IMR-90 (cell line): Measurements from ENCODE around the gene PRKAR1B. TPM values are rescaled to one million over a fixed set of nuclear protein-coding genes. Genes with fewer than 3 reads are reported as not detected.

ENCODE experiments used
- BHLHE40 ChIP-seq: fragments of 150-350 bp; IDR thresholded peaks from 2 replicates; pipeline ENCODE4 v1.6.1; 2016; ENCODE audit warnings: mild to moderate bottlenecking, low read depth, low read length
- CEBPB ChIP-seq: IDR thresholded peaks from 2 replicates; pipeline ENCODE4 v1.6.1; 2012; ENCODE audit warnings: low read depth, low read length, improper control_type of control experiment
- ELK1 ChIP-seq: fragments of 150-350 bp; IDR thresholded peaks from 2 replicates; pipeline ENCODE4 v1.6.1; 2016; ENCODE audit warnings: low read depth, mild to moderate bottlenecking, low read length, moderate library complexity, borderline replicate concordance
- FOS ChIP-seq: fragments of 150-350 bp; IDR thresholded peaks from 2 replicates; pipeline ENCODE4 v1.6.1; 2016; ENCODE audit warnings: low read depth, low read length
- USF2 ChIP-seq: fragments of 150-350 bp; IDR thresholded peaks from 2 replicates; pipeline ENCODE4 v1.6.1; 2017; ENCODE audit warnings: mild to moderate bottlenecking, antibody characterized with exemption, low read length, low read depth
- polyA plus RNA-seq, 3 experiments: library from polyadenylated mRNA; depleted of rRNA; stranded (reverse); fragments of >200 nt; gene quantifications; 2 replicates each; pipeline ENCODE4 v1.2.3, GENCODE V29; 2012; ENCODE audit warnings: low replicate concordance in 1 of 3
- total RNA-seq: library from RNA; depleted of rRNA; stranded (reverse); fragments of >200 nt; gene quantifications from 2 replicates; pipeline ENCODE4 v1.2.3, GENCODE V29; 2012

PRKAR1B gene
- total and polyA plus RNA-seq, 2 of the 4 experiments (the other 2 are of a cell fraction): 15.2 to 20.2 TPM

- TF ChIP-seq USF2 (no peak), ELK1 (no peak), CEBPB (no peak), BHLHE40 (no peak), FOS (no peak)
These were observed 215.5 kb downstream of the PRKAR1B start (continued) for GRCh38 chr7:511476-512145.
